HepG2 (cell line): ENCODE measurements around the gene IL21R.

Experiments used
- ESRRA ChIP-seq: sonication (generic); formaldehyde crosslinking; IDR thresholded peaks from 2 replicates; pipeline ENCODE4 v1.5.1; 2020; ENCODE audit warnings: mild to moderate bottlenecking, low read depth, missing genetic modification reagents
- TF ChIP-seq, protein P1 (sequence below): sonication (generic); formaldehyde crosslinking; IDR thresholded peaks from 2 replicates; pipeline ENCODE4 v1.5.0; 2020; ENCODE audit warnings: mild to moderate bottlenecking, missing genetic modification reagents, moderate library complexity

DNA sequence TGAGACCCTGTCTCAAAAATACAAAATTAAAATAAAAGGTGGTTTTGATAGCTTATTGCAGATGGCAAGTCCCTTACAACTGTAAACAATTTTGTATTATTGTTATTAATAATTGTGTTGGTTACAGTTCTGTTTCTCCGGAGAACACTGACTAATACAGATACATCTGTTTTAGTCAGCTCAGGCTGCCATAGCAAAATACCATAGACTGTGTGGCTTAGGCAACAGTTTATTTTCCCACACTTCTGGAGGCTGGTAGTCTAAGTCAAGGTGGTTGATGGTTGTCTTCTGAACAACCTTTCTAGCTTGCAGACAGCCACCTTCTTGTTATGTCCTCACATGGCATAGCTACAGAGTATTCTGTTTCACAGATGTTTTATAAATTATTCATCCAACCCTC lies 14.2 kb upstream of the IL21R start:
- no peak for TF ChIP-seq ESRRA (CRISPR knock-in tag)
- TF ChIP-seq, protein P1, sequence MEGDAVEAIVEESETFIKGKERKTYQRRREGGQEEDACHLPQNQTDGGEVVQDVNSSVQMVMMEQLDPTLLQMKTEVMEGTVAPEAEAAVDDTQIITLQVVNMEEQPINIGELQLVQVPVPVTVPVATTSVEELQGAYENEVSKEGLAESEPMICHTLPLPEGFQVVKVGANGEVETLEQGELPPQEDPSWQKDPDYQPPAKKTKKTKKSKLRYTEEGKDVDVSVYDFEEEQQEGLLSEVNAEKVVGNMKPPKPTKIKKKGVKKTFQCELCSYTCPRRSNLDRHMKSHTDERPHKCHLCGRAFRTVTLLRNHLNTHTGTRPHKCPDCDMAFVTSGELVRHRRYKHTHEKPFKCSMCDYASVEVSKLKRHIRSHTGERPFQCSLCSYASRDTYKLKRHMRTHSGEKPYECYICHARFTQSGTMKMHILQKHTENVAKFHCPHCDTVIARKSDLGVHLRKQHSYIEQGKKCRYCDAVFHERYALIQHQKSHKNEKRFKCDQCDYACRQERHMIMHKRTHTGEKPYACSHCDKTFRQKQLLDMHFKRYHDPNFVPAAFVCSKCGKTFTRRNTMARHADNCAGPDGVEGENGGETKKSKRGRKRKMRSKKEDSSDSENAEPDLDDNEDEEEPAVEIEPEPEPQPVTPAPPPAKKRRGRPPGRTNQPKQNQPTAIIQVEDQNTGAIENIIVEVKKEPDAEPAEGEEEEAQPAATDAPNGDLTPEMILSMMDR (CRISPR knock-in tag): no peak
